HEK293T (cell line): Measurements from ENCODE around the gene PI4KA.

Source experiments
- ARNT ChIP-seq: fragments of 450-650 bp; IDR thresholded peaks from 2 replicates; pipeline ENCODE4 v1.6.1; 2017; ENCODE audit warnings: mild to moderate bottlenecking
- BHLHE40 ChIP-seq: fragments of 450-650 bp; IDR thresholded peaks from 2 replicates; pipeline ENCODE4 v1.6.1; 2016; ENCODE audit warnings: mild to moderate bottlenecking, moderate library complexity, borderline replicate concordance
- CTBP1 ChIP-seq: fragments of 450-650 bp; IDR thresholded peaks from 2 replicates; pipeline ENCODE4 v1.6.1; 2016; ENCODE audit warnings: borderline replicate concordance
- ELF4 ChIP-seq: fragments of 450-650 bp; IDR thresholded peaks from 2 replicates; pipeline ENCODE4 v1.6.1; 2017; ENCODE audit warnings: antibody characterized with exemption
- FOXA1 ChIP-seq: fragments of 450-650 bp; IDR thresholded peaks from 2 replicates; pipeline ENCODE4 v1.6.1; 2016; ENCODE audit warnings: mild to moderate bottlenecking
- FOXK2 ChIP-seq: fragments of 450-650 bp; IDR thresholded peaks from 2 replicates; pipeline ENCODE4 v1.6.1; 2016; ENCODE audit warnings: mild to moderate bottlenecking
- FOXM1 ChIP-seq: fragments of 450-650 bp; IDR thresholded peaks from 2 replicates; pipeline ENCODE4 v1.6.1; 2017; ENCODE audit warnings: mild to moderate bottlenecking, borderline replicate concordance
- LEF1 ChIP-seq: fragments of 450-650 bp; IDR thresholded peaks from 2 replicates; pipeline ENCODE4 v1.6.1; 2017; ENCODE audit warnings: mild to moderate bottlenecking, borderline replicate concordance
- PKNOX1 ChIP-seq: fragments of 450-650 bp; IDR thresholded peaks from 2 replicates; pipeline ENCODE4 v1.6.1; 2016
- SP1 ChIP-seq: fragments of 450-650 bp; IDR thresholded peaks from 2 replicates; pipeline ENCODE4 v1.6.1; 2017
- SUZ12 ChIP-seq: fragments of 450-650 bp; IDR thresholded peaks from 2 replicates; pipeline ENCODE4 v1.6.1; 2016; ENCODE audit warnings: mild to moderate bottlenecking
- TARDBP ChIP-seq: fragments of 450-650 bp; IDR thresholded peaks from 2 replicates; pipeline ENCODE4 v1.6.1; 2016
- ZNF384 ChIP-seq: fragments of 450-650 bp; IDR thresholded peaks from 2 replicates; pipeline ENCODE4 v1.6.1; 2016

GRCh38 chr22:20672082-20672424, 186.6 kb downstream of the PI4KA start:
- TF ChIP-seq SP1 = no peak
- no peak for TF ChIP-seq ELF4
- no peak for TF ChIP-seq TARDBP
- no peak for TF ChIP-seq SUZ12
- TF ChIP-seq LEF1 = no peak
- no peak for TF ChIP-seq ARNT
- no peak for TF ChIP-seq FOXK2
- no peak for TF ChIP-seq ZNF384
- no peak for TF ChIP-seq BHLHE40
- TF ChIP-seq FOXA1 = no peak
- no peak for TF ChIP-seq FOXM1
- no peak for TF ChIP-seq CTBP1
- no peak for TF ChIP-seq PKNOX1
